GM12872 (cell line): ENCODE measurements around the gene RFX6.

Experiments
- TF ChIP-seq, protein P1 (sequence below): IDR thresholded peaks from 3 replicates; pipeline ENCODE4 v1.5.1; 2011; ENCODE audit warnings: low read depth, mild to moderate bottlenecking, low read length, moderate library complexity; ENCODE audit not compliant: insufficient read depth

RFX6 gene

DNA sequence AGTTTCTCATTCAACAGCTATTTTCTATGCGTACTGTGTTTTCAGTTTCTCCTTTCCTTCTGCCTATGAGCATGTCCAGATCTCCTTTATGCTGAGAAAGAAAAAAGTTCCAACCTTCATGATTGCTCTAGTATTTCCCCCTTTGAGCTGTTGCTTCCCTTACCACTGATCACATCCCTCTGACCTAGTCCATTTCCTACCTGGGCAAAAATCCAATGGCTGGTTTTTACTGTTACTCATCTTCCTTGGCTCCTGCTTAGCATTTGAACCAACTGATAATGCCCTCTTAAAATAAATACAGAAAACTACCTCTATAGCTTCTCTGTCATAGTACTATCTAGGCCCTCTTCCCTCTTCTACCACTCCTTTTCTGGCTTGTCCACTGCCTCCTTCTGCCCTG, 6.0 kb downstream of the RFX6 start:
- TF ChIP-seq, protein P1, sequence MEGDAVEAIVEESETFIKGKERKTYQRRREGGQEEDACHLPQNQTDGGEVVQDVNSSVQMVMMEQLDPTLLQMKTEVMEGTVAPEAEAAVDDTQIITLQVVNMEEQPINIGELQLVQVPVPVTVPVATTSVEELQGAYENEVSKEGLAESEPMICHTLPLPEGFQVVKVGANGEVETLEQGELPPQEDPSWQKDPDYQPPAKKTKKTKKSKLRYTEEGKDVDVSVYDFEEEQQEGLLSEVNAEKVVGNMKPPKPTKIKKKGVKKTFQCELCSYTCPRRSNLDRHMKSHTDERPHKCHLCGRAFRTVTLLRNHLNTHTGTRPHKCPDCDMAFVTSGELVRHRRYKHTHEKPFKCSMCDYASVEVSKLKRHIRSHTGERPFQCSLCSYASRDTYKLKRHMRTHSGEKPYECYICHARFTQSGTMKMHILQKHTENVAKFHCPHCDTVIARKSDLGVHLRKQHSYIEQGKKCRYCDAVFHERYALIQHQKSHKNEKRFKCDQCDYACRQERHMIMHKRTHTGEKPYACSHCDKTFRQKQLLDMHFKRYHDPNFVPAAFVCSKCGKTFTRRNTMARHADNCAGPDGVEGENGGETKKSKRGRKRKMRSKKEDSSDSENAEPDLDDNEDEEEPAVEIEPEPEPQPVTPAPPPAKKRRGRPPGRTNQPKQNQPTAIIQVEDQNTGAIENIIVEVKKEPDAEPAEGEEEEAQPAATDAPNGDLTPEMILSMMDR: no peak

DNA sequence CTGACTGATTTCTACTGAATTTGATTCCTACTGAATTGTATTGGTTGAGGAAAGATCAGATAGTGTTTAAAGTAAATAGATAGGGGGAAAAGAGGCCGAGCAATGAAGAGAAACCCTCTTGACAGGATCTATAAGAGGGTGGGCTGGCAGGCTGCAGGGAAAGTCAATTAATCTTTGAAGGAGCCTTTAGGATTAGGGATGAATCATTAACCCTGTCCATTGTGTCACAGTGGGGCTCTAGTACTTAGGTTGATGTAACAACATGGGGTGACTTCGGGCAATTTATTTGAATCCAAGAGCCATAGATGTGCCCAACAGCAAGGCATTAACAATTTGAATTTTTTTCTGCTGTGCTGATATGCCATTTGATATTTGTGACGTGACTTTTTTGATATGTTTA, 7.5 kb downstream of the RFX6 start:
- TF ChIP-seq, protein P1: no peak

DNA sequence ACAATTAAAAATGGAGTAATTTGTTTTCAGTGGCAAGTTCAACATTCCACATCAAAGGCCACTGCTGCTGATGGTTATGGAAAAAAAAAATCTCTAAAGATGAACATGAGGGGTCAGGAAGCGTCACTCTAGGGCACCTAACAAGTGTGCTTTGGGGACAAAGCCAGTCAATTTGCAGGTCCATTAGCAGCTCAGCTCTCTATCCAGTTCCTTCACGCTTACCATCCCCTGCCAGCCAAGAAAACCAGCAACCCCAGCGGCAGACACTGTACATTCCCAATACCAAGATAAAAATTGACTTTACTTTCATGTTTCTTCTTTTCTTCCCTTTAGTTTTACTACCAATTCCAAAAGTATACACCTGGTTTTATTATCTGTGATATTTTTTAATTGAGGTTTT, 10.1 kb downstream of the RFX6 start:
- TF ChIP-seq, protein P1: no peak

DNA sequence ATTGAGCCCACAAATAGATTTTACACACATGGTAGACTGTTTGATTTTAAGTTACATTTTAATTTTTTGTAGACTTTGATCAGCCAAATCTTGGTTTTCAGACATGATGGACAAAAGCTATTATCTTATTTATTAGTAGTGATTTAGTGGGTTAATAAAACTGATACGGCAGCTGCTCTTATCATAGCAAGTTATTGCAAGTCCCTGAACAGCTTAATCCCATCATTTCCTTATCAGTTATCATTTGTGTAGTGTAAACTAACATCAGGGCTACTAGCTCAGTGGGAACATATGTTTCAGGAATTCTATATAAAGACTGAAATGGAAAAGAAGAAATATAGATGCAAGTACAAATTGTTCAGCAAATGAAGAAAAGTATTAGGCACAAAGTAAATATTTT, 10.9 kb downstream of the RFX6 start:
- TF ChIP-seq, protein P1: no peak

DNA sequence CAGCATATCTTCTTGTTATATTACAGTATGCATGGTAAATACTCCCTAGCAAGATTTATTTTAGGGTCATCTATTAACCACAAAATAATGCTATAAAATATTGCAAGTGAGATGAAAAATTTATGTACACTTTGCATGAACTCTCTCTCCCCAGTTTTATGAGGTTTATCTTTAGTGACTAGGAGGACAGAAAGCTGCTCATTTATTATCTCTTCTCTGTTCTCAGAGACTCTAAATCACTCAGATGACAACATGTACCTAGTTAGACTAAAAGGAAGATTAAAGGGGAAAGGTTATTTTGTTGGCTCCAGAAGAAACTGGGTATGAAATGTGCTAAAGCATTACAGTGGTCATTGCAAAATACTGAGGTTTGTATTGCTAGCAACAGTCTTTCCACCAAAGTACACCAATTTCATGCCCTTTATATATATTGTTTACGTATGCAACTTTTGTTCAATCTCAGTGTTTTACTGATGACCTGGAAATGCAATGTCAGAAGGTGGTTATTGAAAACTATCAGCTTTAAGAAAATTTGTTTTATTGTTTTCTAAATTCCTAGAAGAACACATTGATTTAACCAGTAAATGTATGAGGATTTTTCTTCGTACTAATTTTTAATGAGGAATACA, 11.8 kb downstream of the RFX6 start:
- TF ChIP-seq, protein P1: no peak

DNA sequence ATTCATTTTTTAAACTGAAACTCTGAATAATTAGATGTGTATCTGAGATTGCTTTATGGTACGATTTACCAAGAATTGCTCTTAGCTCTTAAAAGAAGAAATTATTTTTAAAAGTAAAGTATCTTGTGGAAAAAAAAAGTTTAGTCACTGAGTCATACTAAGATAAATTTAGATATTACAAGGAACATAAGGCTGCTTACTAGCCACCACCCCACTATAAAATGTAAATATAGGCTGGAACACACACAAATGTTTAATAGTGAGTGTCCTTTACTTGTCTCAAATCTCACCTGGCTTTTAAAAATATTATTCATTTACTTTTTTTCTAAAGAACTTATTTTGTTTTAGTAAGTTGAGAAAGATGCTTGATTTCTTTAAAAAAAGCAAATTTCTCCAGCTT, 17.6 kb downstream of the RFX6 start:
- TF ChIP-seq, protein P1: no peak

DNA sequence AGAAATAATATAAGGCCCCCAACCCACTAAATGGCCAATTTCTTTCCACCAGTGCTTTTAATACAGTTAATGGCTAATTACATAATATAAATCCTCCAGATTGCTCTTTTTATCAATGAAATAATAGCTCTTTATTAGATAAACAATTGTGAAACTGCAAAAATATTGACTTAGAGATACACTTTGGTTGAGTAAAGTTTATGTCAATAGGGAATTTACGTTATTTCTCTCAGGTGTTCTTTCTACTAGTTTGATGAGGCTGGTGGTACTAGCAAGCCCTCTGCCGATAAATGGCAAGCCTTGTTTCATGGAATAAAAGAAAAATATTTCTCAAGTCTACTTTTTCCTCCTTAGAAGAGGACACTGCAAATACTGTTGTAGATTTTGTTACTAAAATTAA, 18.9 kb downstream of the RFX6 start:
- TF ChIP-seq, protein P1: no peak
